Nephron (organoid): ENCODE data around the gene WNT7B.

Experiments
- H3K27ac Mint-ChIP-seq, 3 experiments: 2 replicates each; pipeline ENCODE4 v1.8.0; 2020; ENCODE audit warnings: mixed read lengths in 3 of 3, mild to moderate bottlenecking in 2 of 3, moderate library complexity in 1 of 3
- H3K27me3 Mint-ChIP-seq: 2 replicates; pipeline ENCODE4 v1.8.0; 2021; ENCODE audit warnings: low read depth, mild to moderate bottlenecking, moderate library complexity, mixed read lengths
- H3K36me3 Mint-ChIP-seq: 2 replicates; pipeline ENCODE4 v1.8.0; 2020; ENCODE audit warnings: low read depth, mixed read lengths
- H3K4me1 Mint-ChIP-seq: 2 replicates; pipeline ENCODE4 v1.8.0; 2020; ENCODE audit warnings: mixed read lengths
- H3K4me3 Mint-ChIP-seq, 3 experiments: 2 replicates each; pipeline ENCODE4 v1.8.0; 2020; ENCODE audit warnings: mild to moderate bottlenecking in 3 of 3, mixed read lengths in 3 of 3, moderate library complexity in 2 of 3
- H3K9me3 Mint-ChIP-seq: 2 replicates; pipeline ENCODE4 v1.8.0; 2020; ENCODE audit warnings: mixed read lengths
- TF ChIP-seq, protein P1 (sequence below), 3 experiments: fragments of 200-600 bp; sonication (generic); IDR thresholded peaks; one replicate each; pipeline ENCODE4 v1.5.0; 2021; ENCODE audit warnings: antibody characterized with exemption in 3 of 3; ENCODE audit not compliant: unreplicated experiment in 3 of 3

The WNT7B gene

GRCh38 chr22:45960477-45961386, 16.2 kb downstream of the WNT7B start:
- Mint-ChIP-seq H3K36me3 (no peaks in the 10 kb centered on the region), H3K4me1 (no peaks in the 10 kb centered on the region)

DNA sequence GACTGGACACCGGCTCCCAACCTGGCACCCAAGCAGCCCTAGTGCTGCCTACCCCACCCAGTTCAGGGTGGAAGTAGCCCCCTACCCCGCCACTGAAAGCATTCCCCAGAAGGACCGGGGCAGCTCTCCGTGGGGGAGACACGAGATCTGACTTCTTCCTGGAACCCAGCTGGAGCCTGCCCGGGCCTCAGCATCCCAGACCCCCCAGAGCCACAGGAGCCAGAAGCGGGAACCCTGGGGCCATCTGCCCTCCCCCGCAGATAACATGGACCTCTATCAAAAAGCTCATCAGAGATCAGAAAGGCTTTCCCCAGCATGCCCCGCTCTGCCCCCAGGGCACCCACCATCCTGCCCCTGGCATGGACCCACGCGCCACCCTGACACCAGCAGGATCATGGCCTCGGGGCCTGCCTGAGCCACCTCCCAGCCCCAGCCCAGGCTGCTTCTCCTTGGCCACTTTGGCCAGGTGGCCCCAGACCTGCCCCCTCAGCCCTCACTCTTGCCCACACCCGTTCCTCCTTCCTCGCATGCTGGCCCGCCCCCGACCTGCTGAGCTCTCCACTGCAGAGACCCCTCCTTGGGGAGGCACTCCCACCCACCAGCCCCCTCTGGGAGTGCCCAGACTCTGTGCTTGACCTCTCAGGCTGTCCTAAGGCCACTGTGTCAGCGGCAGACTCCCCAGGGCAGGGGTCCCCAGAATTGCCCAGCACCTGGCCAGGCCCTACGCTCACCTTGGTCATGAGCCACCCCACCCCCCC, 17.1 kb downstream of the WNT7B start:
- Mint-ChIP-seq H3K27ac (no peak overlapping the region), H3K36me3 (no peaks in the 10 kb centered on the region), H3K9me3 (no peaks in the 10 kb centered on the region), H3K4me1 (no peaks in the 10 kb centered on the region), H3K4me3 (no peak overlapping the region), H3K27me3 (peaks cover 13% of the 10 kb centered on the region)
- TF ChIP-seq, protein P1, sequence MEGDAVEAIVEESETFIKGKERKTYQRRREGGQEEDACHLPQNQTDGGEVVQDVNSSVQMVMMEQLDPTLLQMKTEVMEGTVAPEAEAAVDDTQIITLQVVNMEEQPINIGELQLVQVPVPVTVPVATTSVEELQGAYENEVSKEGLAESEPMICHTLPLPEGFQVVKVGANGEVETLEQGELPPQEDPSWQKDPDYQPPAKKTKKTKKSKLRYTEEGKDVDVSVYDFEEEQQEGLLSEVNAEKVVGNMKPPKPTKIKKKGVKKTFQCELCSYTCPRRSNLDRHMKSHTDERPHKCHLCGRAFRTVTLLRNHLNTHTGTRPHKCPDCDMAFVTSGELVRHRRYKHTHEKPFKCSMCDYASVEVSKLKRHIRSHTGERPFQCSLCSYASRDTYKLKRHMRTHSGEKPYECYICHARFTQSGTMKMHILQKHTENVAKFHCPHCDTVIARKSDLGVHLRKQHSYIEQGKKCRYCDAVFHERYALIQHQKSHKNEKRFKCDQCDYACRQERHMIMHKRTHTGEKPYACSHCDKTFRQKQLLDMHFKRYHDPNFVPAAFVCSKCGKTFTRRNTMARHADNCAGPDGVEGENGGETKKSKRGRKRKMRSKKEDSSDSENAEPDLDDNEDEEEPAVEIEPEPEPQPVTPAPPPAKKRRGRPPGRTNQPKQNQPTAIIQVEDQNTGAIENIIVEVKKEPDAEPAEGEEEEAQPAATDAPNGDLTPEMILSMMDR (IDR thresholded peaks at IDR 0.05; ENCODE audit: unreplicated experiment in 3 of 3): no peak

More at GRCh38 chr22:45960477-45961386, 16.2 kb downstream of the WNT7B start:
- no peaks in the 10 kb centered on the region for H3K9me3 Mint-ChIP-seq
- H3K27me3 Mint-ChIP-seq: peaks cover 17% of the 10 kb centered on the region
- H3K4me3 Mint-ChIP-seq: no peak overlapping the region
- H3K27ac Mint-ChIP-seq: no peak overlapping the region
- TF ChIP-seq, protein P1 (IDR thresholded peaks at IDR 0.05; ENCODE audit: unreplicated experiment in 3 of 3): no peak

DNA sequence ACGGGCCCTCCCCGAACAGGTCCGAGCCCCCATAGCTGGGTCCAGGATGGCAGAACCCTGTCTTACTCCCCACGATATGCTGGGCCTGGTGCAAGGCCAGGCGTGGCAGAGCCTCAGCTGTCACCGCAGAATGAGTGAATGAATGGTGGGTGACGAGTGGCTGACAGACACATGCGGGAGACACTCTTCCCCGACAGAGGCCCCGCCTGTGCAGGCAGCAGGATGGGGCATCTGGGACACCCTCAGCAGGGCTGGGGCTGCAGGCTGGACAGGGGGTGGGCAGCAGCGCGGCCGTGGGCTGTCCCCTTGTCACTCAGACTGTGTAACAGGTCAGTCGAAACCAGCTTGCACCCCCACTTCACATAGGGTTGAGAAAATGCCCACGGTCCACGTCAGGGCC, 18.0 kb downstream of the WNT7B start:
- H3K4me3 Mint-ChIP-seq: no peak overlapping the region
- no peaks in the 10 kb centered on the region for H3K9me3 Mint-ChIP-seq
- TF ChIP-seq, protein P1 (IDR thresholded peaks at IDR 0.05; ENCODE audit: unreplicated experiment in 3 of 3): no peak
- no peaks in the 10 kb centered on the region for H3K4me1 Mint-ChIP-seq
- no peak overlapping the region for H3K27ac Mint-ChIP-seq
- H3K36me3 Mint-ChIP-seq: no peaks in the 10 kb centered on the region
- H3K27me3 Mint-ChIP-seq: peaks cover 13% of the 10 kb centered on the region

DNA sequence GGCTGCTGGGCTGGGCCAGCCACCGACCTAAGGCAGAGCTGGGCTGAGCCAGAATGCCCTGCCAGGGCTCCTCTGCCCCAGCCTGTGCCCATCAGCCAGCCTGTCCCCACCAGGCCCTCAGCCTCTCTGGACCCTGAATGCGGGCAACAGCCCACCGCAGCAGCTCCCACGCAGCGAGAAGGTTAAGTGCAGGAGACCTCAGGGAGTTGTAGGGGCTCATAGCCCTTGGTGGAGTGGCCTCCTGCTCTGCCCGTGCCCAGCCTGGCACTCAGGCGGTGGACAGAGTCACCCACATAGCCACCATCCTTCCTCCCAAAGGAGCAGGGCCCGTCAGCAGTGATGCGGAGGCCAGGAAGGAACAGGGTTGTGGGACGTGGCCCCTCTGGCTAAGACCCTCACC, 19.1 kb downstream of the WNT7B start:
- TF ChIP-seq, protein P1 (IDR thresholded peaks at IDR 0.05; ENCODE audit: unreplicated experiment in 3 of 3): no peak
- H3K9me3 Mint-ChIP-seq: no peaks in the 10 kb centered on the region
- H3K27me3 Mint-ChIP-seq: peaks cover 22% of the 10 kb centered on the region
- H3K4me1 Mint-ChIP-seq: no peaks in the 10 kb centered on the region
- H3K27ac Mint-ChIP-seq: no peak overlapping the region
- no peak overlapping the region for H3K4me3 Mint-ChIP-seq
- no peaks in the 10 kb centered on the region for H3K36me3 Mint-ChIP-seq

- Mint-ChIP-seq H3K27me3 (peaks cover 14% of the 10 kb centered on the region), H3K4me3 (no peak overlapping the region), H3K27ac (no peak overlapping the region), H3K36me3 (no peaks in the 10 kb centered on the region), H3K4me1 (no peaks in the 10 kb centered on the region), H3K9me3 (no peaks in the 10 kb centered on the region)
- TF ChIP-seq, protein P1 (IDR thresholded peaks at IDR 0.05; ENCODE audit: unreplicated experiment in 3 of 3): no peak
These were observed 23.8 kb downstream of the WNT7B start for GRCh38 chr22:45953178-45953577.
